Neural progenitor cell (in vitro differentiated cells): ENCODE results near the gene ARHGAP8. TPM values are rescaled to one million over a fixed set of nuclear protein-coding genes. Genes with fewer than 3 reads are reported as not detected.

ENCODE experiments used
- DNase-seq: peaks from one replicate; pipeline ENCODE4 v3.0.0-alpha.2; 2016; ENCODE audit warnings: low spot score
- H2AFZ ChIP-seq: fragments of 200-600 bp; sonication (generic); replicated peaks from 2 replicates; pipeline ENCODE4 v1.6.1; 2016; ENCODE audit warnings: antibody characterized with exemption
- H3F3A ChIP-seq: fragments of 200-600 bp; sonication (generic); 2 replicates; pipeline ENCODE4 v1.6.1; 2016; ENCODE audit warnings: antibody characterized with exemption, low read depth
- H3K27ac ChIP-seq: fragments of 200-600 bp; sonication (generic); 2 replicates; pipeline ENCODE4 v1.5.1; 2016; ENCODE audit warnings: mild to moderate bottlenecking
- H3K27me3 ChIP-seq: fragments of 200-600 bp; sonication (generic); 2 replicates; pipeline ENCODE4 v1.6.1; 2016; ENCODE audit warnings: mild to moderate bottlenecking, moderate library complexity
- H3K36me3 ChIP-seq: fragments of 200-600 bp; sonication (generic); 2 replicates; pipeline ENCODE4 v1.5.1; 2016
- H3K4me1 ChIP-seq: fragments of 200-600 bp; sonication (generic); 2 replicates; pipeline ENCODE4 v1.6.1; 2016; ENCODE audit warnings: mixed run types
- H3K4me2 ChIP-seq: fragments of 200-600 bp; sonication (generic); 2 replicates; pipeline ENCODE4 v1.6.1; 2016
- H3K4me3 ChIP-seq: fragments of 200-600 bp; sonication (generic); 2 replicates; pipeline ENCODE4 v1.5.1; 2016
- H3K79me2 ChIP-seq: fragments of 200-600 bp; sonication (generic); 2 replicates; pipeline ENCODE4 v1.6.1; 2016; ENCODE audit warnings: low read depth
- H3K9ac ChIP-seq: fragments of 200-600 bp; sonication (generic); 2 replicates; pipeline ENCODE4 v1.6.1; 2016
- H3K9me3 ChIP-seq: fragments of 200-600 bp; sonication (generic); 2 replicates; pipeline ENCODE4 v1.5.1; 2016; ENCODE audit warnings: low read depth
- H4K20me1 ChIP-seq: fragments of 200-600 bp; sonication (generic); 2 replicates; pipeline ENCODE4 v1.6.1; 2016; ENCODE audit warnings: low read depth
- H3K27ac Mint-ChIP-seq: 3 replicates; pipeline ENCODE4 v1.8.0; 2021; ENCODE audit warnings: mixed read lengths
- H3K27me3 Mint-ChIP-seq: 2 replicates; pipeline ENCODE4 v1.8.0; 2022; ENCODE audit warnings: low read depth, mild to moderate bottlenecking, inconsistent platforms, moderate library complexity, mixed read lengths; ENCODE audit not compliant: insufficient read depth
- H3K36me3 Mint-ChIP-seq: 3 replicates; pipeline ENCODE4 v1.8.0; 2021; ENCODE audit warnings: mixed read lengths
- H3K4me1 Mint-ChIP-seq: 3 replicates; pipeline ENCODE4 v1.8.0; 2021; ENCODE audit warnings: mixed read lengths
- H3K4me3 Mint-ChIP-seq: 3 replicates; pipeline ENCODE4 v1.8.0; 2021; ENCODE audit warnings: mild to moderate bottlenecking, moderate library complexity, mixed read lengths
- H3K9me3 Mint-ChIP-seq: 3 replicates; pipeline ENCODE4 v1.8.0; 2020; ENCODE audit warnings: mixed read lengths
- CTCF ChIP-seq: fragments of 200-600 bp; sonication (generic); IDR thresholded peaks from 2 replicates; pipeline ENCODE4 v1.5.1; 2017; ENCODE audit warnings: antibody characterized with exemption, mild to moderate bottlenecking
- EZH2 ChIP-seq: fragments of 200-600 bp; sonication (generic); IDR thresholded peaks from 2 replicates; pipeline ENCODE4 v1.6.1; 2017; ENCODE audit warnings: antibody characterized with exemption, mild to moderate bottlenecking, moderate library complexity
- EZH2phosphoT487 ChIP-seq: fragments of 200-600 bp; sonication (generic); IDR thresholded peaks from 2 replicates; pipeline ENCODE4 v1.6.1; 2017; ENCODE audit warnings: antibody characterized with exemption
- total RNA-seq: library from RNA; depleted of rRNA; stranded (reverse); fragments of >200 nt; gene quantifications from 2 replicates; pipeline ENCODE4 v1.2.3, GENCODE V29; 2015; ENCODE audit warnings: low replicate concordance

Gene ARHGAP8
- total RNA-seq, 1 donor from 2014 or later = 3.0 TPM

- no peaks in the 10 kb centered on the region for H3K79me2 ChIP-seq
- no peaks in the 10 kb centered on the region for H3K9me3 ChIP-seq
- H3F3A ChIP-seq = no peaks in the 10 kb centered on the region
- Mint-ChIP-seq H3K27ac (no peak overlapping the region), H3K36me3 (peaks cover 33% of the 10 kb centered on the region), H3K9me3 (no peaks in the 10 kb centered on the region), H3K27me3 (no peaks in the 10 kb centered on the region), H3K4me1 (no peaks in the 10 kb centered on the region), H3K4me3 (no peak overlapping the region)
- no peak for DNase-seq
- TF ChIP-seq EZH2 = no peak
- TF ChIP-seq CTCF = no peak
- no peak for TF ChIP-seq EZH2phosphoT487
- no peak overlapping the region for H2AFZ ChIP-seq
- H3K27ac ChIP-seq = no peak overlapping the region
- H3K4me1 ChIP-seq = no peaks in the 10 kb centered on the region
- H4K20me1 ChIP-seq = no peaks in the 10 kb centered on the region
- H3K9ac ChIP-seq = no peak overlapping the region
- no peaks in the 10 kb centered on the region for H3K27me3 ChIP-seq
- H3K4me3 ChIP-seq = no peak overlapping the region
- H3K4me2 ChIP-seq = no peak overlapping the region
- no peaks in the 10 kb centered on the region for H3K36me3 ChIP-seq
Measured at GRCh38 chr22:44894782-44895181, 142.4 kb downstream of the ARHGAP8 start.

- Histone ChIP-seq H3K27ac (no peak overlapping the region), H3K4me2 (no peak overlapping the region), H3K79me2 (no peaks in the 10 kb centered on the region), H2AFZ (no peak overlapping the region), H3K4me1 (no peaks in the 10 kb centered on the region), H4K20me1 (no peaks in the 10 kb centered on the region), H3K4me3 (no peak overlapping the region), H3K36me3 (no peaks in the 10 kb centered on the region), H3K9me3 (no peaks in the 10 kb centered on the region), H3F3A (no peaks in the 10 kb centered on the region), H3K27me3 (no peaks in the 10 kb centered on the region), H3K9ac (no peak overlapping the region)
- H3K36me3 Mint-ChIP-seq = peaks cover 34% of the 10 kb centered on the region
- no peak for TF ChIP-seq EZH2
- TF ChIP-seq EZH2phosphoT487 = no peak
- TF ChIP-seq CTCF = no peak
- no peaks in the 10 kb centered on the region for H3K9me3 Mint-ChIP-seq
- no peak overlapping the region for H3K4me3 Mint-ChIP-seq
- no peaks in the 10 kb centered on the region for H3K4me1 Mint-ChIP-seq
- H3K27me3 Mint-ChIP-seq = no peaks in the 10 kb centered on the region
- no peak overlapping the region for H3K27ac Mint-ChIP-seq
- no peak for DNase-seq
Measured at GRCh38 chr22:44895296-44896055, 143.1 kb downstream of the ARHGAP8 start.

GRCh38 chr22:44898236-44898635 lies 145.9 kb downstream of the ARHGAP8 start:
- no peaks in the 10 kb centered on the region for H4K20me1 ChIP-seq
- no peak overlapping the region for H3K4me2 ChIP-seq
- H3K27ac ChIP-seq = no peak overlapping the region
- no peak for DNase-seq
- H3K27me3 ChIP-seq = no peaks in the 10 kb centered on the region
- H3K4me3 Mint-ChIP-seq = no peak overlapping the region
- TF ChIP-seq EZH2 (no peak), EZH2phosphoT487 (no peak), CTCF (no peak)
- H3K36me3 ChIP-seq = peaks cover 13% of the 10 kb centered on the region
- peaks cover 59% of the 10 kb centered on the region for H3K36me3 Mint-ChIP-seq
- no peaks in the 10 kb centered on the region for H3K4me1 ChIP-seq
- H3K9me3 Mint-ChIP-seq = peaks cover 19% of the 10 kb centered on the region
- no peaks in the 10 kb centered on the region for H3K4me1 Mint-ChIP-seq
- no peaks in the 10 kb centered on the region for H3K27me3 Mint-ChIP-seq
- H3F3A ChIP-seq = no peaks in the 10 kb centered on the region
- no peak overlapping the region for H3K9ac ChIP-seq
- no peak overlapping the region for H3K27ac Mint-ChIP-seq
- H2AFZ ChIP-seq = no peak overlapping the region
- H3K79me2 ChIP-seq = no peaks in the 10 kb centered on the region
- H3K9me3 ChIP-seq = peaks cover 5% of the 10 kb centered on the region
- H3K4me3 ChIP-seq = no peak overlapping the region
